B cell (primary cell): Measurements from ENCODE around the gene SNCA. TPM values are rescaled to one million over a fixed set of nuclear protein-coding genes. Genes with fewer than 3 reads are reported as not detected.

Experiments used
- ATAC-seq: fragments of 200-7000 bp; cut with Tn5 transposase; one replicate; pipeline ENCODE4 v1.10.0; 2021; ENCODE audit warnings: low read depth, mild to moderate bottlenecking, moderate number of reproducible peaks, moderate library complexity
- CTCF ChIA-PET: fragments of 350-600 bp; sonication (Branson Sonifier 250); formaldehyde crosslinking; loops from one replicate; lab custom pipeline; 2021; ENCODE audit warnings: antibody characterized with exemption, inconsistent platforms; lab: Charles Lee
- POLR2A ChIA-PET: fragments of 350-600 bp; sonication (Branson Sonifier 250); formaldehyde crosslinking; loops from one replicate; lab custom pipeline; 2021; ENCODE audit warnings: antibody characterized with exemption; lab: Charles Lee
- DNase-seq: peaks from one replicate; pipeline ENCODE4 v3.0.0; 2013
- H2AFZ ChIP-seq: 2 replicates; pipeline ENCODE4 v1.6.1; 2012; ENCODE audit warnings: mild to moderate bottlenecking, low read depth, low read length; ENCODE audit not compliant: insufficient read depth, poor library complexity, severe bottlenecking
- H3K27ac ChIP-seq, 2 donors: 1 replicate in 1 of 2; 2 replicates in 1 of 2; pipeline ENCODE4 v1.5.1; 2012 to 2013; ENCODE audit warnings: low read length in 2 of 2, mild to moderate bottlenecking in 2 of 2, moderate library complexity in 1 of 2
- H3K27me3 ChIP-seq, 4 experiments: fragments of 200-600 bp in 1 of 4; sonication (generic) in 1 of 4; replicated peaks in 1 of 4; 1 replicate in 2 of 4; 2 replicates in 2 of 4; pipeline versions ENCODE4 v1.6.1 to v1.7.0; 2013 to 2016; ENCODE audit warnings: low read length in 3 of 4, mild to moderate bottlenecking in 2 of 4, mixed read lengths in 1 of 4, moderate library complexity in 1 of 4; ENCODE audit not compliant: insufficient read depth in 4 of 4, control insufficient read depth in 3 of 4; ENCODE audit errors: control extremely low read depth in 1 of 4
- H3K36me3 ChIP-seq, 2 experiments: replicated peaks in 1 of 2; 1 replicate in 1 of 2; 2 replicates in 1 of 2; pipeline versions ENCODE4 v1.6.1 to v1.7.1; 2013; ENCODE audit warnings: low read length in 1 of 2; ENCODE audit not compliant: insufficient read depth in 2 of 2, control insufficient read depth in 1 of 2; ENCODE audit errors: control extremely low read depth in 1 of 2, extremely low read depth in 1 of 2
- H3K4me1 ChIP-seq, 2 donors: fragments of 200-600 bp in 1 of 2; sonication (generic) in 1 of 2; 1 replicate in 1 of 2; 2 replicates in 1 of 2; pipeline versions ENCODE4 v1.5.1 to v1.6.1; 2013 to 2017; ENCODE audit warnings: low read length in 2 of 2; ENCODE audit not compliant: control insufficient read depth in 2 of 2, insufficient read depth in 2 of 2
- H3K4me2 ChIP-seq: replicated peaks from 2 replicates; pipeline ENCODE3; 2012; ENCODE audit warnings: mild to moderate bottlenecking, low read depth, low read length; ENCODE audit not compliant: poor library complexity, severe bottlenecking
- H3K4me3 ChIP-seq, 5 experiments: fragments of 200-600 bp in 1 of 5; sonication (generic) in 1 of 5; 1 replicate in 3 of 5; 2 replicates in 2 of 5; pipeline versions ENCODE4 v1.5.1 to v1.7.0; 2011 to 2016; ENCODE audit warnings: low read length in 4 of 5, mild to moderate bottlenecking in 4 of 5, low read depth in 2 of 5, control low read depth in 1 of 5, moderate library complexity in 1 of 5; ENCODE audit not compliant: insufficient read depth in 1 of 5; ENCODE audit errors: control extremely low read depth in 1 of 5, extremely low read depth in 1 of 5
- H3K79me2 ChIP-seq: fragments of 200-600 bp; sonication (generic); one replicate; pipeline ENCODE4 v1.6.0; 2016; ENCODE audit warnings: low read length; ENCODE audit not compliant: control insufficient read depth, insufficient read depth
- H3K9ac ChIP-seq: fragments of 200-600 bp; sonication (generic); 2 replicates; pipeline ENCODE4 v1.6.1; 2017; ENCODE audit warnings: mild to moderate bottlenecking, low read length, moderate library complexity
- H3K9me3 ChIP-seq, 3 donors: one replicate each; pipeline versions ENCODE4 v1.6.1 to v1.7.1; 2013; ENCODE audit warnings: low read length in 2 of 3; ENCODE audit not compliant: control insufficient read depth in 2 of 3, insufficient read depth in 1 of 3; ENCODE audit errors: control extremely low read depth in 1 of 3
- H4K20me1 ChIP-seq: 2 replicates; pipeline ENCODE4 v1.6.0; 2012; ENCODE audit warnings: mild to moderate bottlenecking, low read length; ENCODE audit not compliant: insufficient read depth, control insufficient read depth, poor library complexity, severe bottlenecking
- H3K27ac Mint-ChIP-seq: one replicate; pipeline ENCODE4 v1.8.0; 2021; ENCODE audit warnings: mixed read lengths
- H3K27me3 Mint-ChIP-seq: one replicate; pipeline ENCODE4 v1.8.0; 2021; ENCODE audit warnings: mixed read lengths
- H3K4me1 Mint-ChIP-seq: one replicate; pipeline ENCODE4 v1.8.0; 2021; ENCODE audit warnings: mixed read lengths
- H3K4me3 Mint-ChIP-seq: one replicate; pipeline ENCODE4 v1.8.0; 2021; ENCODE audit warnings: mixed read lengths
- H3K9me3 Mint-ChIP-seq: one replicate; pipeline ENCODE4 v1.8.0; 2022; ENCODE audit warnings: mixed read lengths; ENCODE audit not compliant: insufficient read depth
- CTCF ChIP-seq: fragments of 200-600 bp; IDR thresholded peaks from one replicate; pipeline ENCODE4 v1.8.0; 2022; ENCODE audit warnings: antibody characterized with exemption, mild to moderate bottlenecking
- EZH2 ChIP-seq: IDR thresholded peaks from 2 replicates; pipeline ENCODE4 v1.6.1; 2012; ENCODE audit warnings: borderline replicate concordance, low read depth, mild to moderate bottlenecking, moderate library complexity, low read length; ENCODE audit not compliant: insufficient read depth, poor library complexity, severe bottlenecking
- WGBS: methylation state at CpG from one replicate; pipeline ENCODE4 v1.1.5; 2013; ENCODE audit warnings: missing lambda C conversion rate; ENCODE audit not compliant: insufficient coverage; 5-methylcytosine and 5-hydroxymethylcytosine counted together
- intact Hi-C: fragments of 100-400 bp; cut with micrococcal nuclease; formaldehyde crosslinking; loops from one replicate; pipeline ENCODE4 v1.10.0; 2022
- polyA plus RNA-seq: library from polyadenylated mRNA; depleted of rRNA; stranded (reverse); fragments of >200 nt; gene quantifications from 2 replicates; pipeline ENCODE4 v1.2.3, GENCODE V29; 2012
- total RNA-seq, 2 donors: library from RNA; stranded (reverse); fragments of 120-200 nt in 1 of 2; gene quantifications; 1 replicate in 1 of 2; 2 replicates in 1 of 2; pipeline versions ENCODE4 v1.2.3 to v1.2.4, GENCODE V29; 2013 to 2022

The SNCA gene
- total and polyA plus RNA-seq, 2 donors (not counting 1 experiment from before 2014, with no cell fraction given), result 0.48 to 1.3 TPM

DNA sequence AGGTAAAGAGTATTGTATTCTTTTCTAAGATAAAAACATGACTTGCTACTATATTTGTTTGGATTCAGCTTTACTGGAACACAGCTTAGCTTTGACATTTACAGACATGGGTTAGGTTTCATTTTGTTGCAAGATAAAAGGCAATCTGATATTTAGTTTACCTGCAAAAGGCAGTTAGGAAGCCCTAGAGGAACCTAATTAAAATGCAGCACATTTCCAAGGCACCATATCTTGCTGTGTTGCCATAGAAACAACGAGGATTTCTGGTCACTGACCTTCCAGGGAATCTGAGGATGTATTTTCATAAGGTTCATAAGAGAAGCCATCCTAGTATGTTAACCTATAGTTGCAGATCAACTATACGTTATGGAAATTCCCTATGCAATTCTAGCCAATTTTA lies 116.0 kb downstream of the SNCA start:
- Mint-ChIP-seq H3K27me3 (no peaks in the 10 kb centered on the region), H3K4me1 (no peaks in the 10 kb centered on the region), H3K27ac (no peak overlapping the region), H3K4me3 (no peak overlapping the region), H3K9me3 (peaks cover 2% of the 10 kb centered on the region)
- no peaks in the 10 kb centered on the region for H3K79me2 ChIP-seq
- no peaks in the 10 kb centered on the region for H3K36me3 ChIP-seq
- no peaks in the 10 kb centered on the region for H3K9me3 ChIP-seq
- WGBS, result 86% methylated on average over 1 of the region's 2 CpGs
- H4K20me1 ChIP-seq, result no peaks in the 10 kb centered on the region
- intact Hi-C loops, result no loop called here
- no peak overlapping the region for H3K27ac ChIP-seq
- TF ChIP-seq CTCF (no peak), EZH2 (no peak)
- no peaks in the 10 kb centered on the region for H3K27me3 ChIP-seq
- H3K4me1 ChIP-seq, result no peaks in the 10 kb centered on the region
- no peak overlapping the region for H3K4me2 ChIP-seq
- ATAC-seq (no peak), DNase-seq (no peak)
- POLR2A ChIA-PET, result no interaction called here
- no peak overlapping the region for H3K4me3 ChIP-seq
- H3K9ac ChIP-seq, result no peak overlapping the region
- no peak overlapping the region for H2AFZ ChIP-seq
- CTCF ChIA-PET, result no interaction called here

GRCh38 chr4:89719536-89720090 lies 117.3 kb downstream of the SNCA start:
- Mint-ChIP-seq H3K4me1 (no peaks in the 10 kb centered on the region), H3K27me3 (no peaks in the 10 kb centered on the region), H3K27ac (no peak overlapping the region), H3K9me3 (peaks cover 2% of the 10 kb centered on the region), H3K4me3 (no peak overlapping the region)
- H3K79me2 ChIP-seq, result no peaks in the 10 kb centered on the region
- H4K20me1 ChIP-seq, result no peaks in the 10 kb centered on the region
- ChIA-PET POLR2A (no interaction called here), CTCF (no interaction called here)
- H3K36me3 ChIP-seq, result no peaks in the 10 kb centered on the region
- no peak overlapping the region for H3K27ac ChIP-seq
- no peak overlapping the region for H3K4me2 ChIP-seq
- DNase-seq, result no peak
- H3K9ac ChIP-seq, result no peak overlapping the region
- H3K9me3 ChIP-seq, result no peaks in the 10 kb centered on the region
- ATAC-seq, result no peak
- no peaks in the 10 kb centered on the region for H3K4me1 ChIP-seq
- no peaks in the 10 kb centered on the region for H3K27me3 ChIP-seq
- intact Hi-C loops, result no loop called here
- no peak overlapping the region for H2AFZ ChIP-seq
- no peak overlapping the region for H3K4me3 ChIP-seq
- TF ChIP-seq CTCF (no peak), EZH2 (no peak)
- WGBS, result 92% methylated on average over 2 of the region's 7 CpGs
